SK-N-MC (cell line): ENCODE results near the gene TERT.

Experiments
- EZH2 ChIP-seq: fragments of 200-600 bp; sonication (generic); IDR thresholded peaks from one replicate; pipeline ENCODE4 v1.6.1; 2017; ENCODE audit warnings: antibody characterized with exemption
- FOXP2 ChIP-seq: optimal IDR thresholded peaks from 2 replicates; pipeline ENCODE3; 2011; ENCODE audit warnings: mild to moderate bottlenecking, moderate library complexity; ENCODE audit not compliant: insufficient read depth; ENCODE audit errors: extremely low read length, control extremely low read depth
- POLR2AphosphoS5 ChIP-seq: IDR thresholded peaks from 2 replicates; pipeline ENCODE4 v1.6.1; 2012; ENCODE audit warnings: mild to moderate bottlenecking, low read depth, low read length, borderline replicate concordance

GRCh38 chr5:1232780-1233179, 62.1 kb downstream of the TERT start:
- TF ChIP-seq EZH2 (no peak), POLR2AphosphoS5 (no peak), FOXP2 (no peak)
